NCI-H1694 treated with DMSO at 0.1 percent for 48 hours (cell line): ENCODE measurements around the gene MGAT3.

Experiments
- DNase-seq: peaks from one replicate; lab custom pipeline; 2025; lab: John Stamatoyannopoulos, UW

MGAT3 gene

DNA sequence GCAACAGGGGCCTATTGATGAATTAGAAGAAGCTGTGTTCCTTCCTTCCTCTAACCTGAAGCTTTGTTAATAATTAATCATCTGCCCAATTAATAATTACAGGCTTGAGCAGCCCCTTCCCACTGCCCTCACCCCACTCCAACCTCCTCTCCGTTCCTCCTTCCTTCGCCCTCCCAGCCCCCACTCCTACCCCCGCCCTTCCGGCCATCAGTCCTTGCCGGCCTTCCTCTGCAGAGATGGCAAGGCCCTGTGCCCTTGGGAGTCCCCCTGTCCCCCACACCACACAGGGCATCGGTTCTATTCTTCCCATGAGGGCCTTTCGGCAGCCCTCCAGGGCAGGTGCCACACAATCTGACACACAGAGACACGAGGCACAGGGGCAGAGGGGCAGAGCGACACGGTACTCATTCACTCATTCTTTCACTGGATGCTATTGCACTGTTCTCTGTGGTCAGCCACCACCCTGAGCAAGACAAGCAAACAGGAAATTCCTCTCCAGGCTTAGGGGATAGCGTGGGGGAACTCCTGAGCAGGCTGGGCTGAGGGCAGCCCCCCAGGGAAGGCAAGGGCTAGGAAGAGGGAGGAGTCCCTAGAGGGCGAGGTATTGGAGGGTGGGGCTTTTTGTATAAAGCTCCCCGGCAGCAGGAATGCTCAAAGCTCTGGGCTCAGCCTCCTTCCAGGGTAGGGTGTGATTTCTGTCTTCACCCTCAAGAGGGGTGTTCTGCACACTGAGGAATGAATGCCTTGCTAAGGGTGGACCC lies 14.7 kb downstream of the MGAT3 start:
- no peak for DNase-seq

DNA sequence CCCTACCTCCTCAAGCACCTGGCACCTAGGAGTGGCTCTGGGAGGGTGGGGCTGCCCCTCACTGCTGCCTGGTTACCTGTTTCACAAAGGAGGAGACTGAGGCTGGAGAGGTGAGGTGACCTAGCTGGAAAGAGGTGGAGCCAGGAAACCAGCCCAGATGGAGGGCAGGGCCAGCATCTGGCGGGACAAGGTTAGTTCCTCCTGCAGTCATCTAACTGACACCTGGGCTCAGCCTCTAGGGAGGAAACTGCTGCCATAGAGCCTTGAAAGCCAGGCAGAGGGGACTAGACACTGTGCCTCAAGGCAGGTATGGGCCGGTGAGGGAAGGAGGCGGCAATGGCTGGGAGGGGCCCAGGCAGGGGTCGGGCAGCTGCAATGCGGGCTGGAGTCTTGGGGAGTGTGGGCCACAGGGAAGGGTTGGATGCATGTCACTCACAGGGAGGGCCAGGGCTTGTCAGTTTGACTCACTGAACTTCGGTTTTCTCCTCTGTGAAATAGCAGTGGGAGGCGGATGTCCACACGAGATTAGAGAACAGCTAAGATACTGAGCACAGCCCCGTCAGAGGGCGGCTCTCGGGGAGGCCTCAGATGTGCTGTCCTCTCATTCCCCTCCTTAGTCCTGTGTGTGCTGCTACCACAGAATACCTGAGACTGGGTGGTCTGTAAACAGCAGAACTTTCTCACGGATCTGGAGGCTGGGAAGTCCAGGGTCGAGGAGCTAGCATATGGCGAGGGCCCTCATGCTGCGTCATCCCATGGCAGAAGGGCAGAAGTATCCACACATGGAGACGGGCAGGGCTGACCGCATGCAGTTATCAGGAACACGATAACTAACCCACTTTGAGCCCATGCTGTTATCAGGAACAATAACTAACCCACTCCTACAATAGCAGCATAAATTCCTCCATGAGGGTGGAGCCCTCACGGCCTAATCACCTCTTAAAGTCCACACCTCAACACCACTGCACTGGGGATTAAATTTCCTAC lies 16.1 kb downstream of the MGAT3 start:
- DNase-seq: no peak

DNA sequence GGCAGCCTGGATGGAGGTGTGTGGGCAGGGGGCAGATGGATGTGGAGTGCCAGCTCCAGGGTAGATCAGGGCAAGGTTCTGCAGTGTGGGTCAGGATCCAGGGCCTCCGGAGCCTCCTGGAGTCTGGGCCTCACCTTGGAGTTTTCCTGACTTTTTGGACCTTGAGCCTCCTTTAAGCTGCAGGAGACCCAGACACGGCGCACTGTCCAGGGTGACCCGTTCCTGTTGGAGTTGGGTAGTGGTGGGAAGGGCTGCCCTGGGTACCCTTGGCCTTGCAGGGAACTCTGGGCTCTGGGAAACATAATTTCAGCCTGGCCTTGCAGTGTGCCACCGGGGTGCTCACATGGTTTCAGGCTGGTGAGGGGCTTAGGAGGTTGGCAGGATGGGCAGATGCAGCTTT lies 17.0 kb downstream of the MGAT3 start:
- DNase-seq: no peak

DNA sequence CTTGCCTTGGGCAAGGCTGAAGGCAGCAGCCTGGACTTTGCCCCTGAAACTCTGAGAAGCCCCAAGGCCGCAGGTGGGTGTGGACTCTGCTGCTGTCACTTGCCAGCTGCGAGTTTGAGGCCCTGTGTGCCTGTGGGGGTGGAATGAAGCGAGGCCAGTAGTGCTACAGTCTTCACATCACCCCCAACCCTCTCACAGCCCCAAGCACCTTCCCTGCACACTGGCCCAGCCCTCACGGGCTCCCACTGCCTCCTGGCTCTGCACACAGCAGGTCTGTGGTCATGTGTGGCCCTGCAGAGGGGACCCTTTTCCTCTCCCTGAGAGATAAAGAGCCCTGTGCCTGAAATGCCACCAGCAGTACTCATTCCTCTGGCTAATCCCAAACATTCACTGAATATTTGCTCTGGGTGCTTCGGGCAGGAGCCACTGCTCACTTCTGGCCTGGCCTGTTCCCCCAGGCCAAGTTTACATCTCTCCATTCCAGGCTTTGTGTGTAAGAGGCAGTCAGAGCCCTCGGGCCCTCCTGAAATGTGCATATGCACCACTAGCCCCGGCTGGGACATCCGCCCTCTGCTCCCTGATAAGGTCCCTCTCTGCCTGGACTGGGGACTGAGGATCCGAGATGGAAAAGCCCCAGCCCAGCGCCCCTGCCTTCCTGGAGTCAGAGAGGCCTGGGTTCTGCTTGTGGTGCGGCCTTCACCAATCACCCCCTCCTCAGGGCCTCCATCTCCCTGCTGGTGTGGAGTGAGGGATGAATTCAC lies 17.7 kb downstream of the MGAT3 start:
- no peak for DNase-seq

DNA sequence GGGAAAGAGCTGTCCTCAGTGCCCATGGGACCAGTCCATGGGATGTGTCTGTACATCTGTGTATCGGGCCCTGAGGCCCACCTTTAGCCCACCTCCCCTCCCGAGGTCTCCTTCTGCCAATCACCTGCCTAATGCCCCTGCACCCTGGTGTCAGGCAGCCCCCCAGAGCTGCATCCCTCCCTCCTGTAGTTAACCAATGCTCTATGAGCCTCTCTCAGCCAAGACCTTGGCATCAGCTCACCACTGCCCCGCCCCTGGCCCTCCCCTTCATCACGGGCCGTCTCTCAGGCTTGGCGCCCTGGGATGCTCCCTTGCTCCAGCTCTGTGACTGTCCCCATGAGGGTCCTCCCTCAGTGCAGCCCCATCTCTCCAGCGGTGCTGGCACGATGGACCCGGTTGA lies 18.5 kb downstream of the MGAT3 start:
- DNase-seq: no peak

DNA sequence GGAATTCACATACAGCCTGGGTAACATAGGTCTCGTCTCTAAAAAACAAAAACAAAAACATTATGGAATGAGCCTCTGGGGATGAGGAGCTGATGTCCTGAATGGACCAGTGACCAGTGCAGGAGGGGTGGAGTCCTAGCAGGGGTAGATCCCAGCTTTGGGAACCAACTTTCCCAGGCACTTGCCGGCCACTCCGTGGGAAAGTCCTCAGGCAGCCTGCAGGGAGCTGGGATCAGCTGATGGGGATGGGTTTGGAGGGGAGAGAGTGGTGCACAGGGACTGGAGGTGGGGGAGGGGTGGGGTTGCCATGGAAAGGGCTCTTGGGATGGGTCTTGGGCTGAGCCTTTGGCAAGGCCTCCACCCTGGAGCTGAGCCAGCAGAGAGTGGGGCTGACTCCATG lies 19.1 kb downstream of the MGAT3 start:
- DNase-seq: no peak

DNA sequence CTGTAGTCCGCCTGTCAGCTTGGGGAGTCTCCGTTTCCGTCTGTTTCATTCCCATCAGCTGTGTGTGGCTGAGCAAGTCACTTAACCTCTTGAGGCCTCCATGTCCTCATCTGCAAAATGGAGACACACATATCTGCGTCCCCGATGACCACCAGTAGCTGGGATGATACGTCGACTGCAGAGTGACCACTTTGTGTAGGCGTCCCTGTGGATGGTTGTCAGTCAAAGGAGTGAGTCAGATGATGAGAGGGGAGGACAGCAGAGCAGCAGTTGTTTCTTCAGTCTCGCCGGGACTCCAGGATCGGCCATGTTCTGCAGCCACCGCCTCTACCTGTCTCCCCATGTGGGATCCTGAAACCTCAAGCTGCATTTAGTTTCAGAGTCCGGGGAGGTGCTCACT lies 19.9 kb downstream of the MGAT3 start:
- no peak for DNase-seq

DNA sequence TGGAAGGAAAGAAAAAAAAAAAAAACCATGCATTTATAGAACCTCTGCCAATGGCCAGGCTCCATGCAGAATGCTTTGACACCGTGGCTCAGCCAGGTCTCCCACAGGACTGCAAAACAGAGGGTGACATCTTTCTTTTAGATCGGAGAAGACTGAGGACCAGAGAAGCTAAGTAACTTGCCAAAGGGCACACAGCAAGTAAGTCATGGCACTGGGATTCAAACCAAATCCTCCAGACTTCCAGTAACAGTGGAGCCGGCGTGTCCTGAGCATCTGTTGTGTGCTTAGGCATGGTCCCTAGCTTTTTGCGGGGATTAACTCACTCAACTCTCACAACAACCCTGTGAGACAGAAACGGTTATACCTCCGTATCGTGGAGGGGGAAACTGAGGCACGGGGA lies 20.7 kb downstream of the MGAT3 start:
- no peak for DNase-seq

DNA sequence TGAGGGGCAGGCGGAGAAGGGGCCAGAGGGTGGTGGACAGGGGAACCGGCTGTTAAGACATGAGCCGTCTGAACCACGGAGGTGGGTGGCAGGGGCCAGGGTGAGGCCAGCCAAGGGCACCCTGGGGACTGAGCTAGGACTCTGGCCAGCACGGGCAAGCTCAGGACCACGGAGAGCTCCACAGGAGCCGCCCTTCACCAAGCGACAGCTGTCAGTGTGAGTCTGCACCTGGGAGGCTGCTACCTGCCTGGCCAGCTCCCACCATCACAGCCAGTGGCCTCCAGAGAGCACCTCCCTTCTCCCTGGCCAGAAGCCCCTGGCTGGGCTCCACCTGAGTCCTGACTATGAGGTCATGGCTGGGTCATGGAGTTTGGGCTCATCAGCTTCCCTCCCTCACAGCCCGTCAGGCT lies 21.6 kb downstream of the MGAT3 start:
- DNase-seq: no peak

DNA sequence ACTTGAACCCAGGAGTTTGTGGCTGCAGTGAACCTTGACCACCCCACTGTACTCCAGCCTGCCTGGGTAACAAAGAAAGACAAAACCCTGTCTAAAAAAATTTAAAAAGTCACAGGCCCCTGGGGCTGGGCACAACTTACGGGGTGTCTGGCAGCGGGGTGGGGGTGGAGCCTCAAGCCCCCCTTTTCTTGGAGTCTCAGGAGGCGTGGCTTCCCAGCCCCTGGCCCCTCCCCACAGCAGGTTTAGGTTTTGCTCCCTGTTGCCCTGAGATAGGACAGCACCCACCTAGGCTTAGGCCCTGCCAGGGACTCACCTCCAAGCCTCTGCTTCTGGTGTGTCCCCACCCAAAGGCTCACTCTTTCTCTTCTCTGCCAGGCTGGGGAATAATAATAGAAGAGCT lies 22.4 kb downstream of the MGAT3 start:
- no peak for DNase-seq

DNA sequence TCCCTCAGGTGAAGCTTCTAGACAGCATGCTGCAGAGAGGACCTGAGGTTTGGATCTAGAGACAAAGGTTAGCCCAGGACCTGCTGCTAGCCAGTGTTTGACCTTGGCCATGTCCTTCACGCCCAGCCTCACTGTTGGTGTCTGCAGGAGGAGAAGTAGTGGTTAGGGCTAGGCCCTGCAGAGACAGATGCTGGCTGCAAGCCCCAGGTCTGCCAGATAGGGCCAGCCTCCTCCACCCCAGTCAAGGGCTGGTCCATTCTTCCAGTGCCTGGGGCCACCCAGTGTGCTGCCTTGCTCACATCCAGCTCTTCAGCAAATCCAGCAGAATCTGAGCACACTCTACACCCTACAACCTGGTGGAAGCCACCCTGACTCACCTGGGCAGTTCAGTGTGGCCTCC lies 23.7 kb downstream of the MGAT3 start:
- no peak for DNase-seq

DNA sequence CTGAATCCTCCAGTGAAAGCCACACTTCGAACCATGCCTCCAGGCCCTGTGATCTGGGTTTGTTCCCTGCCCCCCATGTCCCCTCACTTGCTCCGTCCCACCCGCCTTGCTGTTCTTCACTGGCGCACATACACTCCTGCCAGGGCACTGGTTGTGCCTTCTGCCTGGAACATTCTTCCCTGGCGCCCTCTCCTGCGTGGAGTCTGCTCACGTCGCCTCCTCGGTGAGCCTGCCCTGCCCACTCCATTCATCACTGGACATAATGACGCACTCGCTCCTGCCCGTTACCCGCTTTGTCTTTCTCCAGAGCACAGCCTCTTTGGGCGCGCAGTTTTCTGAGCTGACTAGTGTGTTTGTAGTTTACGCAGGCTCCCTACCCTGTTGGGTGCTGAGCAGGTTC lies 24.2 kb downstream of the MGAT3 start:
- DNase-seq: no peak

DNA sequence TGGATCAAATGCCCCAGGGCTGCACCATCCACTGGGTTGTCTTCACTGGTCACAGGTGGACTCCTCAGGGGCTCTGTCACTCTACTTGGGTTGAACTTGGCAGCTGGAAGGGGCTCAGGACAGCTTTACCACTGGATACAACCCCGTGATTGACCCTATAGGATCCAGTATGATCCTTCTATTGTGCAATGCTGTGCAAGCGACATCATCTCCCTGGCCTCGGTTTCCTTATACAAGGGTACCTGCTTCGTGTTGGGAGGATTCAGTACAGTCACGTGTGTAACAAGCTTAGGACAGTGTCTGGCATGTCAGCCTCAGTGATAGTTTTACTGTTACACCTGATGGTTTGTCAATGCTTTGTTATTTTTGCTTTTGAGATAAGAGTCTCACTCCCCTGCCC lies 24.8 kb downstream of the MGAT3 start:
- no peak for DNase-seq

DNA sequence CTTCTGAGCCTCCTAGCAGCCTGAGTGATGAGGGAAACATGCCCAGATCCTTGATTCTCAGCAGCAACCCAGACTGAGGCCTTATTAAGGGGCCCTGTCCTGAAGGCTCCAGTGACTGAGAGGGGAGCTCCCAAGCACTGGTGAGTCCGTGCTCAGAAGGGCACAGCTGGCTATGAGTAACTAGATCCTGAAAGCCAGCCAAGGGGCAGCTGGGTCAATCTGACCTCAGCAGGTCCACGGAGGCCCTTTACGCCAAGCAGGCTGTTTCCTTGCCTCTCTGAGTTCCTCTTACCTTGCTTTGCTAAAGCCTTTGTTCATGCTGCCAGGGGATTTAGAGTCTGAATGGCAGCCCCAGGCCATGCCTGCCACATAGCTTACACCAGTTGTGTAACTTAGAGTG lies 26.0 kb downstream of the MGAT3 start:
- no peak for DNase-seq

DNA sequence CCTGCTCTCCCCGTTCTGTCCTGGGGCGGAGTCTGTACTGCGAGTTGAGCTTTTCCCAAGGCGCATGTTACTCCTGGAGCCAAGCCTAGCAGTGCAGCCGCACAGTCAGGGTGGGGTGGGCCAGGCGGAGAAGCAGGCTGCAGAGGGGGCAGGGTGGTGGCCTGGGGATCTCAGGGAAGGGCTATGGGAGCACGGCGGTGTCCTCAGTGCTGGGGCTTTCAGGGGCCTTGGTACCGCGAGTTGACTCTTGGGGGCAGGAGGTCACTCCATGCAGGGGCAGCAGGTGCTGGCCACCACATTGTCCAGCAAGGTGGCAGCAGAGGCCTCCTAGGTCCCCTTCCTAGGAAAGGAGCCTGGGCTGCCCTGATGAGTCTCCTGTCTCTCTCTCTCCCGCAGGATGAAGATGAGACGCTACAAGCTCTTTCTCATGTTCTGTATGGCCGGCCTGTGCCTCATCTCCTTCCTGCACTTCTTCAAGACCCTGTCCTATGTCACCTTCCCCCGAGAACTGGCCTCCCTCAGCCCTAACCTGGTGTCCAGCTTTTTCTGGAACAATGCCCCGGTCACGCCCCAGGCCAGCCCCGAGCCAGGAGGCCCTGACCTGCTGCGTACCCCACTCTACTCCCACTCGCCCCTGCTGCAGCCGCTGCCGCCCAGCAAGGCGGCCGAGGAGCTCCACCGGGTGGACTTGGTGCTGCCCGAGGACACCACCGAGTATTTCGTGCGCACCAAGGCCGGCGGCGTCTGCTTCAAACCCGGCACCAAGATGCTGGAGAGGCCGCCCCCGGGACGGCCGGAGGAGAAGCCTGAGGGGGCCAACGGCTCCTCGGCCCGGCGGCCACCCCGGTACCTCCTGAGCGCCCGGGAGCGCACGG lies 30.4 kb downstream of the MGAT3 start:
- no peak for DNase-seq

DNA sequence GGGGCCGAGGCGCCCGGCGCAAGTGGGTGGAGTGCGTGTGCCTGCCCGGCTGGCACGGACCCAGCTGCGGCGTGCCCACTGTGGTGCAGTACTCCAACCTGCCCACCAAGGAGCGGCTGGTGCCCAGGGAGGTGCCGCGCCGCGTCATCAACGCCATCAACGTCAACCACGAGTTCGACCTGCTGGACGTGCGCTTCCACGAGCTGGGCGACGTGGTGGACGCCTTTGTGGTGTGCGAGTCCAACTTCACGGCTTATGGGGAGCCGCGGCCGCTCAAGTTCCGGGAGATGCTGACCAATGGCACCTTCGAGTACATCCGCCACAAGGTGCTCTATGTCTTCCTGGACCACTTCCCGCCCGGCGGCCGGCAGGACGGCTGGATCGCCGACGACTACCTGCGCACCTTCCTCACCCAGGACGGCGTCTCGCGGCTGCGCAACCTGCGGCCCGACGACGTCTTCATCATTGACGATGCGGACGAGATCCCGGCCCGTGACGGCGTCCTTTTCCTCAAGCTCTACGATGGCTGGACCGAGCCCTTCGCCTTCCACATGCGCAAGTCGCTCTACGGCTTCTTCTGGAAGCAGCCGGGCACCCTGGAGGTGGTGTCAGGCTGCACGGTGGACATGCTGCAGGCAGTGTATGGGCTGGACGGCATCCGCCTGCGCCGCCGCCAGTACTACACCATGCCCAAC lies 31.2 kb downstream of the MGAT3 start:
- DNase-seq: no peak

DNA sequence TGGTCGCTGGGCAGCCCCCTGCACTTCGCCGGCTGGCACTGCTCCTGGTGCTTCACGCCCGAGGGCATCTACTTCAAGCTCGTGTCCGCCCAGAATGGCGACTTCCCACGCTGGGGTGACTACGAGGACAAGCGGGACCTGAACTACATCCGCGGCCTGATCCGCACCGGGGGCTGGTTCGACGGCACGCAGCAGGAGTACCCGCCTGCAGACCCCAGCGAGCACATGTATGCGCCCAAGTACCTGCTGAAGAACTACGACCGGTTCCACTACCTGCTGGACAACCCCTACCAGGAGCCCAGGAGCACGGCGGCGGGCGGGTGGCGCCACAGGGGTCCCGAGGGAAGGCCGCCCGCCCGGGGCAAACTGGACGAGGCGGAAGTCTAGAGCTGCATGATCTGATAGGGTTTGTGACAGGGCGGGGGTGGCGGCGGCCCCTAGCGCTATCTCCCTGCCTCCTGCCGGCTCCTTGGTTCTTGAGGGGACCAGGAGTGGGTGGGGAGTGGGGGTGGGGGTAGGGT lies 31.8 kb downstream of the MGAT3 start:
- DNase-seq: no peak

DNA sequence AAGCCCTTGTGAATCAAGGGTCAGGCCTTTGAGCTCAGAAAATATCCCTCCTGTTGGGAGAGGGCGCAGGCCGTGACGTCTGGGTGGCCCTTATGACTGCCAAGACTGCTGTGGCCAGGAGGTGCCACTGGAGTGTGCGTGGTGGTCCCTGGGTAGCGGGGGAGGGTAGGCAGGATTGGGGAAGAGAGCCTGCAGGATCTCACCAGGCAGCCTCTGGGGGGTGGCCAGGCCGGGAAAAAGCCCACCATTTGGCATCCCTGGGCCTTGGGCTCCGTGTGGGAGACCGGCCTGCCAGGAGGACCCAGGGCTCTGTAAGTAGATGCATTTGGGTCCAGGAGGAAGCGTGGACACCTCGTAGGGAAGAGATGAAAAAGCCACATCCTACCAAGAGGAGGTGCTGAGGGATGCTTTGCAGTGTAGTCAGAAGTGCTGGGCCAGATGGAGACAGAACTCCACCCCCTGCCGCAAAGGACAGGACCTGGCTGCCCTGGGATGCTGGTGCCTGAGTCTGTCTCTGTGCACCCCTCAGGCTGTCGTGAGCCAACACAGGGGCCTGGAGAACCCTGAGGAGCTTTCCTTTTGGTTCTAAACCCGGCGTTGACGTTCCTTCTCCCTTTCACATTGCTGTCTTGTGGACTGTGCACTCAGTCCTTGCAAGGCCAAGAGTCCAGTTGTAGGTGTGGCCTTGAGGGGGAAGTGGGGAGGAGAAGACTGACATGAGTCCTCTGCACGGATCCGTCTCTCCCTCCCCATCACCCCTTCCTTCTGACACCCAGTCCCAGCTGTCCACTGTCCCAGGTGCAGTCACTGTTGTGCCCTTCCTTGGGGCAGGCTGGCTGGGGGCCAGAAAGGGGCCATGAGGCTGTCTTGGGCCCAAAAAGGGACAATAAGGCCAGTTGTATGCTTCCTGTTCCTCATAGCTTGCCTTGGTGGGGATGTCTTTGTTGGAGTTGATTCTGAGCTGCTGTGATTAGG lies 32.6 kb downstream of the MGAT3 start:
- DNase-seq: no peak

DNA sequence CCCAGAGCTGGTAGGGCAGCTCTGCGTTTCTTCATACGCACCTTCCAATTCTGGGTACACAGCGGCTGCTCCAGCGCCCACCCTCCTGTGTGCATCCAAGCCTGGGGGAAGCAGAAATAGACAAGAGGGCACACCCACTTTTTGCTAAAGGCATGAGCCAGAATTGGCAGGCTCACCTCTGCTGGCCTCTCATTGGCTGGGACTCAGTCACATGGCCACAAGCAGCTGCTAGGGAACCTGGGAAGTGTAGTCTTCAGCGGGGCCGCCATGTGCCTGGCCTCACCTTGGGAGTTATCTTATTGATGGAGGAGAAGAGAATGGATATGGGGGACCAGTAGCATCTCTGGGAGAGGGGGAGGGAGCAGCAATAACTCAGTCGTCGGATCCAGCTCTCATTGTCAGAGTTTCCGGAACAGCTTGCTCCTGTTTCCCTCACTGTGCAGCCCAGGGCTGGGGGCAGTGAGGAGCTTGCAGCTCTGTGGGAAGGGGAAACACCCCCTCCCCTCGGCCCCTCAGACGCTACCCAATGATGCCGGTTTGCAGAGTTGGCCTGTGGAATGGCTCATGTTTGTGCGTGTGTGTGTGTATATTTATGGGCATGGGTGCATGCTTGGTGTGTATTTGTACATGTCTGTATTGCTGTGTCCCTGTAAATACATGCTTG lies 33.5 kb downstream of the MGAT3 start:
- DNase-seq: peak; percentile 95
